CD4-positive, alpha-beta T cell treated with Interleukin-2 at 100 ng/mL for 4 hours (primary cell): ENCODE measurements around the gene NOS1AP.

Experiments used
- DNase-seq: peaks from one replicate; pipeline ENCODE4 v3.0.0-alpha.2; 2020; ENCODE audit warnings: low spot score

Gene NOS1AP

GRCh38 chr1:162300057-162300917, 230.8 kb downstream of the NOS1AP start:
- DNase-seq, result no peak

DNA sequence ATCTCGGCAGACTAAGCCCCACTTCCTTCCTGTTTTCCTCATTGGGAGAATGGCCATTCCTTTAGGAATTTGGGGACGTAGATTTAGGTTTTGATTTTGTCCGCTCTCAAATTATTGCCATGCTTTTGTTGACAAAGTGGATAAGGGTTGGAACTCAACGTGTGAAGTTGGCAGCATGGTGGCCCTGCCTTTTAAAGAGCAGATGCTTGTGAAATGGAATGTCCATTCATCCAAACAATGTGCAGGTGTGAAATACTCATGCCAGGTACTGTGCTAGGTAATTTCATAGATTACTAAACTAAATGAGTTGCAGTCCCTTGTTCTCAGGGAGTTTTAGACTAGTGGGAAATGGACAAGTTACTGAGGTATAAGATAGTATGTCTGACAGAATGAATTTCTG, 232.2 kb downstream of the NOS1AP start:
- no peak for DNase-seq

- no peak for DNase-seq
Measured at GRCh38 chr1:162302306-162303003, 233.0 kb downstream of the NOS1AP start.

GRCh38 chr1:162303004-162303344, 233.5 kb downstream of the NOS1AP start:
- no peak for DNase-seq

DNA sequence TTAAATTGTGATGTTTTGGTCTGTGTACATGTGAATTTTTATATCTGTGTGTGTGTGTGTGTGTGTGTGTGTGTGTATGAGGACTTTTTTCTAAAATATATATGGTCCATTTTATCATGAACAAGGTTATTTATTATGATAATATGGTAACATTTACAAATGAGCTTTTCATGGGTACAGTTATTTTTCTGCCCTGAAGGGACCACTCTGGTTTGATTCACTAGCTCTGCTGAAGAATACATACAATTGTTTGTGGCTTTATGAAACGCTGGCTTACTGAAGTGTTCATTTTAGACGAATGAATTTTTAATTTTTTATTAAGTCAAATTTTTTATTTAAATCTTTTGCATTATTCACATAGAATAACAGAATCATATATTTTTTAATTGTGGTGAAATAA, 235.2 kb downstream of the NOS1AP start:
- DNase-seq, result no peak

GRCh38 chr1:162305969-162306368, 236.5 kb downstream of the NOS1AP start:
- no peak for DNase-seq

- no peak for DNase-seq
Measured at GRCh38 chr1:162310337-162310736, 240.8 kb downstream of the NOS1AP start.

DNA sequence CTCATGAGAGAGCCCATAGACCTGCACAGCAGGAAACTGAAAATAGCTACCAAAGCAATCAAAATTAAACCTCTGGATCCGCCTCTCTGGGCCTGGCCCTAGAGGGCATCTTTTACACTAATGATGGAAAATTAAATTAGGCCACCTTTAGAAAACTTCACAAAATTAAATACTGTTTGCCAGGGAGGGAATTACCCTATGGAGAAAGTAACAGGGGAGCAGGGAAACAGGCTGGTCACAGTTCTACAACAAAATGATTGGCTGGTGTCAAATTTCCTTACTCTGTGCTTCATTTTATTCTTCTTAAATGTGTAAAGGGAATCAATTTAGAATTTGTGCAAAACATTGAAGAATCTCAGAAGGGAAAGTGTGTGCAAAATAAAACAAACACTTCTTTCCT, 244.7 kb downstream of the NOS1AP start:
- DNase-seq, result no peak

- DNase-seq, result no peak
Measured at GRCh38 chr1:162315673-162316072, 246.2 kb downstream of the NOS1AP start.

- DNase-seq, result no peak
Measured at GRCh38 chr1:162316187-162316586, 246.7 kb downstream of the NOS1AP start.

DNA sequence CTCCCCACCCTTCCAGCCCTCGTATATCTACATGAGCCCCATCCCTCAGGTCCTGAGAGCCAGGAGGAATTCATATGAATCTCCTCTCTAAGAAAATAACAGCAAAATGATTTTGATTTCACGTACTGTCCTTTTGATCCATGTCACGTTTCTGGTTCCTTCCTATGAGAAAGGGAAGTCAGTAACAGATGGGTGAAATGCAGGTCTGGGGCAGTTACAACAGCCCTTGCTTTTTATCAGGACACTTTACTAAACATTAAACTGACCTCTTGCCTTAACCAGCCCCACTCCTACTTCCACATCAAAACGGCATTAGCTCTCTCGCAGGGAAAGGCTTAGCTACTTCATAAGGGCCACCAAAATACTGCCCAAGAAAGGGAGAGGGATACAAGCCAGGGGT, 248.1 kb downstream of the NOS1AP start:
- DNase-seq, result no peak

DNA sequence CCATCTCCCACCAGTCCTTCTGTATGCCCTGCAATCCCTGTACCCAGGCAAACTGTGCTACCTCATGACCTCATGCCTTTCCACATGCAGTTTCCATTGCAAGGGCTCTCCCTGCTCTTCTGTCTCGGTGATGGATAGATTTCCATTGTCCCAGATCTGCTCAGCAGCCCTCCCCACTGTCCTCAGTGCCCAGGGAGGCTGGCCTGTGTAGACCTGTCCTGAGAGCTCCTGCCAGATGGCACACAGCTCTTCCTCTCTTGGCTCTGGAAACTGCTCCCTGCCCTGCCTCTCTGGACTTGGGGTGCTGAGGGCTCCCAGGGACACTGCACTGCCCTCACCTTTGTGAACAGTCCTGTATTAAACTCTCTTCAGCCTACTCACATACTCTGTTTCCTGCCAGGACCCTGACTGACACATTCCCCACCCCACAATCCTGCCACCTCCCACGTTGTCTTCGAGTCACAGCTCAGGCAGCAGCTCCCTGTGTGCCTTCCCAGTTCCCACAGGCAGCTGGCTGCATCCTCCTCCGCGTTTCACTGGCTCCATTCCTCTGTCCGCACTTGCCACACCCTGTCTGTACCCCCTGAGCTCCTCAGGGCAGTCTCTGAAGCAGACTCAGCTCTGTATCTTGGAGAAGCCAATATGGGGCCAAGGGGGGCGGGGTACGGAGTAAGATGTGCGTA, 250.1 kb downstream of the NOS1AP start:
- no peak for DNase-seq

DNA sequence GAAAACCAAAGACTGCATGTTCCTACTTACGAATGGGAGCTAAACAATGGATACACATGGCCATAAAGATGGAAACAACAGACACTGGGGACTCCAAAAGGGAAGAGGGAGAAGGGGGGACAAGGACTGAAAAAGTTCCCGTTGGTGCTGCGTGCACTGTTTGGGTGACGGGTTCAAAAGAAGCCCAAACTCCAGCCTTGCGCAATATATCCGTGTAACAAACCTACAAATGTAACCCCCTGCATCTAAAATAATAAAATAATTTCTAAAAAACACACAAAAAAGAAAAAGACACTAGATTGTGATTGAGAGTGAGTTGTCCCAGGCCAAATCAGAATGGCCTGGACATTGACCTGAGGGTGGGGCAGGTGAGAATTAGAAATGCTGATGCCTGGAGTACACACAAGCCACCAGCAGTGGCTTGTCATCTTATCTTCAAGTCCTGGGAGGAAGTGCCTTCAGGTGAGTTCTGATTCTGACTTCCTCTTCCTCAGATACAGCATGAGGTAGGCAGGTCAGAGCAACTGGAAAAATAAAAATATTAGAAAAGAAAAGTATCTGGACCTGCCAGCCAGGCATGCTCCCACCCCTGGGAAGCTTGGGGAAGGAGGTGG, 252.4 kb downstream of the NOS1AP start:
- DNase-seq, result no peak

DNA sequence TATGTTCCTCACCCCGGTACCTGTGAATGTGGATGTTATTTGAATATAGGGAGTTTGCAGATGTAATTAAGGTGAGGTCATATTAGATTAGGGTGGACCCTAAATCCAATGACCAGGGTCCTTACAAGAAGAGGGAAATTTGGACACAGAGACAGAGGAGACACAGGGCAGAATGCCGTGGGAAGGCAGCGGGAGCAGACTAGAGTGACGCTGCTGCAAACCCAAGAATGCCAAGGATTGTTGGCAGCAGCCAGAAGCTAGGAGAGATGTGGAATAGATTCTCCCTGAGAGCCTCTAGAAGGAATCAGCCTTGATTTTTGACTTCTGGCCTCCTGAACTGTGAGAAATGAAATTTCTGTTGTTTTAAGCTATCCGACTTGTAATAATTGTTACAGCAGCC, 253.5 kb downstream of the NOS1AP start:
- DNase-seq, result no peak

DNA sequence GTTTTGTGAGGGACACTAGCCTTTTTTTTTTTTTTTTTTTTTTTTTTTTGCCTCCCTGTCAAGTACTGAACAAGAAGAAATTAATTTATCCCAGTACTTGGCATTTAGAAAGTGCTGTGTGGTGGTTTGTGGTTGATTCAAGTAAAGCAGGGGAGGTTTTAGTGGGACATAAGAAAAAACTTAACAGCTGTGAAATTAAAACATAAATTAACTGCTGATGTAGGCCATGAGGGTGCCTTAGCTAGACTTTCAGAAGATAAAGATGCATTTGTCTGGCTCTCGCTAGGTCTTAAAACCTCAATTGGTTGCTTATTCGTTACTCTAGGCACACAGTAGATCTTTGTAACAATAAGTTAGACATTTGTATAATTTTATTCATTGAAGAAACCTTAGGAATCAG, 254.9 kb downstream of the NOS1AP start:
- DNase-seq, result no peak

DNA sequence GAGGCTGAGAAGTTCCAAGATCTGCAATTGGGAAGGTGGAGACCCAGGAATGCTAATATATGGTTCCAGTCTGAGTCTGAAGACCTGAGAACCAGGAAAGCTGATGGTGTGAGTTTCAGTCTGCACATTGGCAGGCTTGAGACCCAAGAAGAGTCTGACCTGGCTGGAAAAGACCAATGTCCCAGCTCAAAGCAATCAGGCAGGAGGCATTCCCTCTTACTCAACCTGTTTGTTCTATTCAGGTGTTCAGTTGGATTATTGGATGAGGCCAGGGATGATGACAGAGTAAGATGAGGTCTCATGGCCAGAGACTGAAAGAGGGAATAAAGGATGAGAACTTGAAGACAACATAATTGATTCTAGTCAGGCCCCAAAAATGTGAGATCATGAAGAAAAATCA, 257.1 kb downstream of the NOS1AP start:
- DNase-seq, result no peak

- no peak for DNase-seq
Measured at GRCh38 chr1:162327144-162327787, 257.8 kb downstream of the NOS1AP start.

- no peak for DNase-seq
Measured at GRCh38 chr1:162327788-162328165, 258.3 kb downstream of the NOS1AP start.

GRCh38 chr1:162328512-162328911, 259.0 kb downstream of the NOS1AP start:
- DNase-seq, result no peak

GRCh38 chr1:162329826-162330225, 260.3 kb downstream of the NOS1AP start:
- DNase-seq, result no peak

- DNase-seq, result no peak
Measured at GRCh38 chr1:162333991-162334390, 264.5 kb downstream of the NOS1AP start.

GRCh38 chr1:162335126-162335525, 265.6 kb downstream of the NOS1AP start:
- no peak for DNase-seq
